Fibroblast of upper back skin (primary cell): ENCODE data around the gene VAV3.
"Not testable (repeated sequence)": the region's sequence is repeated elsewhere in the genome, so short reads cannot be mapped to it uniquely, and the experiment has no call there.

Experiments used
- DNase-seq: peaks from one replicate; pipeline ENCODE4 v3.0.0-alpha.2; 2013

The VAV3 gene

GRCh38 chr1:107965110-107965991 lies at the start of gene VAV3:
TSS of gene VAV3 (minus strand) at chr1:107965180. CDS start at chr1:107964869, 311 bp downstream.
- DNase-seq, result peak; percentile 48

GRCh38 chr1:108012553-108012952 lies 47.6 kb upstream of the VAV3 start:
- DNase-seq, result peak; percentile 18

- DNase-seq, result no peak
Measured at GRCh38 chr1:108011295-108011694, 46.3 kb upstream of the VAV3 start.

- no peak for DNase-seq
Measured at GRCh38 chr1:108010581-108010980, 45.6 kb upstream of the VAV3 start.

GRCh38 chr1:108009603-108010195 lies 44.7 kb upstream of the VAV3 start:
- DNase-seq, result peak; percentile 72

DNA sequence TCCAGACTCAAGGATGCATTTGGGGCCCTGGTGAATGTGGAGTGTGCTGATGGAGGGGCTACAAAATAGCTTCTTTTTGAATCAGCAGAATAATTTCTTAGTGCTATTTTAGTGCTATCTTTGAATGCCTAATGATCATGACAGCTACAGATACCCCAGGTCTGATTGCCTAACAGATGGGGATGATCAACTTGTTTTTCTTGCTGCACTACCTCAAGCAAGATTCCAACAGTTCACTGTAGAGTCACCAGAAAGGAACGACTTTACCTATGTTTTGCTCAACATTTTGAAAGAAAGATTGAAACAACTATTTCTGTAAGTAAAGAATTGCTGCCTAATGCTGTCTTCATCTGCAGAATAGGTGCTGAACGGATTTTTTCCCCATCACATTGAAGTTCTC lies 42.6 kb upstream of the VAV3 start:
- DNase-seq, result no peak

- DNase-seq, result no peak
Measured at GRCh38 chr1:108007070-108007469, 42.1 kb upstream of the VAV3 start.

DNA sequence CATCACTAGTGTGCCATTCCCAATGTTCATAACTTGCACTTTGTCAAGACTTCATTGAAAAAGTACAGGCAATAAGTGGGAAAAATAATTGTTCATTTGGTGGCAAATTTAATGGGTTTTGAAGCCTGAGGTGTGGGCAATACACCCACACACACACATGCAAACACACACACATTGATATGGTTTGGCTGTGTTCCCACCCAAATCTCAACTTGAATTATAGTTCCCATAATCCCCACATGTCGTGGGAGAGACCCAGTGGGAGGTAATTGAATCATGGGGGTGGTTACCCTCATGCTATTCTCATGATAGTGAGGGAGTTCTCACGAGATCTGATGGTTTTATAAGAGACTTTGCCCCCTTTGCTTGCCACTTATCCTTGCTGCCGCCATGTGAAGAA lies 39.9 kb upstream of the VAV3 start:
- DNase-seq, result not testable (repeated sequence)

DNA sequence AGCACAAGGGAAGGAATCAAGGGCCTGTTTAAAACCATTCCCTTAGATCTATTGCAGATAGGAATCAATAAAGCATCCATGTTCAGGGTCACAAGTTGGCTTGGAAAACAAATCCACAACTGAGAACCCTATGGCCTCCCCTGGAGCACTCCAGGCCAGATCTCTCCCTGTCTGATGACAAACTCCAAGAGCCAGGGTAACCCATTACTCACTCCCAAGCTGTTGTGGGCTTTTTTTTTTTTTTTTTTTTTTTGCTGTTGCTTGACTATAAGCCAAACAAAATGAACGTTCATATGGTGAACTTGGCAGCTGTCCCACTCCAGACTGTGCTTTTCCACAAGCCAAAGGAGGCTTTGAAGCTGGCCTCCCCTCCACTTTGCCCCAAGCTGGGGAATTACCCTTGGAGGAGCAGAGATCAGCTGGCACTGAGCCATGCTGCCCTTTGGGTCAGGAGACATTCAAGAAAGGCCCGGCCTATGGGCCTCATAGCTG lies 35.7 kb upstream of the VAV3 start:
- peak; percentile 90 for DNase-seq

- DNase-seq, result no peak
Measured at GRCh38 chr1:108000184-108000583, 35.2 kb upstream of the VAV3 start.

GRCh38 chr1:107997866-107998265 lies 32.9 kb upstream of the VAV3 start:
- DNase-seq, result no peak

- no peak for DNase-seq
Measured at GRCh38 chr1:107993920-107994319, 28.9 kb upstream of the VAV3 start.

GRCh38 chr1:107992347-107992746 lies 27.4 kb upstream of the VAV3 start:
- DNase-seq, result no peak

DNA sequence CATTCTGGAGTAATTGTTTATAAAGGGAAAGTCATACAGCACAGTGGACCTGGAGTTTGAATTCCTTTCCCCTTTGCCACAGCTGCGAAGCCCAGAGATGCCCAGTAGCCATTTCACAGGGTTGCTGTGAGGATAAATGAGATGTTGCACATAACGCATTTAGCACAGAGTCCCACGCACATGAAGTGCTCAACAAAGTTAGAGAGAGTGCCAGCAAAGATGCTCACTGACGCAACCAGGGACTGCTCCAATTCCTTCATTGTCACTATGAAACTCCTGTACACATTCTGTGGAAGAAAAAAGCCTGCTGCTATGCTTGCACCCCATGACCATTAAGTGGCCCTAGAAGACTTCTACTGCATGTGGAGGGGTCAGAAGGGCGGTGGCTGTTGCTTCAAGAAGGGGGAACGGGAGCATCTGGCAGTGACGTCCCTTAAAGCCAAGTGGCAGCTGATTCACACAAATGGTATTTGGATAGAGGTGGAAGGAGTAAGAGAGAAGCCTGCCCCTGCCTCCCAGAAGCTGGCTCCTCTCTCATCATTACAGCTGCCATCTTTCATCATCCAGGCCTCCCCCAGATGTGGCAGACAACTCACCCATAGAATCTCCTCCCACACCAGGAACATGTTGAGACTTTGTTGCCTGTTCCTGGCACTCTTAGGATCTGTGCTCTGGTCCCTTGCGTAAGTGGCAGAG lies 26.5 kb upstream of the VAV3 start:
- DNase-seq, result peak; percentile 50

DNA sequence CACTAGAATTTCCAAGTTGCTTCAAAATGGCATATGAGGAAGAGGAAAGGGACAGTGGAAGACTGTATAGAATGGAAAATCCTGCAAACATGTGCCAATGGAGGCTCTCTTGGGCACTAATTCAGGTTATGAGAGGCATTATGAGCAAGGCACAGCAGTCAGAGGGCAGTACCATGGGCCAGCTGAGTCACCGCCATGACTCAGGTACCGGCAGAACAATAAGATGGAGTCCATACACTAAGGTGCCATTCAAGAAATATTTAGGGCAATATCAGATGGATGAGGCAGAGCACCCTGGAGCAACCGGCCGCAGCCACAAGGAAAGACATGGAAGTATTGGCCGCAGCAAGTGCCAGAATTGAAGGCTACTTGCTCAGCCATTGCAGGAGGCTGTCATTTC lies 25.6 kb upstream of the VAV3 start:
- DNase-seq, result no peak

DNA sequence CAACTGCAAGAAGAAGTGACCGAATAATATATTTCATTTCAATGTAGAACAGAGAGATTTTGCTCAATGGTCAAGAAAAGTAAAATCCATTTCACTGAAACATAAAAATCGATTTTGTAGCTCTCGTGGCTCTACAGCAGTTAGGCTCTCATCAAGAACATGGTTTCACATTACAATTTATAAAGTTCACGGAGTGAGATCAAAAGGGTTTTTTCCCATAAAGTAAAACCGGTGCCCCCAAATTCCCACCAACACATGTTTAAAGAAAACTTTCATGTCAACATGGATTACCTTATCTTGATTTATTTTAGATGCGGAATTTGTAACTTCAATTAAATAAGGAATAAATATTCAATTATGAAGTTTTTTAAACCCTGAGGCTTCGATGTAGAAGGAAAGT lies 16.3 kb upstream of the VAV3 start:
- no peak for DNase-seq

- DNase-seq, result no peak
Measured at GRCh38 chr1:107979926-107980325, 14.9 kb upstream of the VAV3 start.

GRCh38 chr1:107979088-107979487 lies 14.1 kb upstream of the VAV3 start:
- no peak for DNase-seq

DNA sequence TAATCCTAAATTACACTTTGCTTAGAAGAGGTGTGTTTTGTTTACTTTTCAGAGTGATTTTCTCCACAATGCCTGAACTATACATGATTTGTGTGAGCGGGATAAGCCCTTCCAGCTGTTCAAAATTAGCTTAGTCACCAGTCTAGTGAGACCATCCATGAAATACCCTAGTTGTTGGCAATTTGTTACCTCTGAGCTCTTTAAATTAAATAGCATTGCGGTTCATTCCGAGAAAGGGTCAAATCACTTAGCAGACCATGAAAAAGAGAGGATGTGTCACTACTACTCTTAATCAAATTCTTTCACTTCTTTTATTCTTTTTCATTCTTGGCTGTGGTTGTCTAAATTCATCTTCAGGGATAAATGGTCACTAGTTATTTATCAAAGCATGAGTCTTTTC lies 11.9 kb upstream of the VAV3 start:
- DNase-seq, result peak; percentile 87

DNA sequence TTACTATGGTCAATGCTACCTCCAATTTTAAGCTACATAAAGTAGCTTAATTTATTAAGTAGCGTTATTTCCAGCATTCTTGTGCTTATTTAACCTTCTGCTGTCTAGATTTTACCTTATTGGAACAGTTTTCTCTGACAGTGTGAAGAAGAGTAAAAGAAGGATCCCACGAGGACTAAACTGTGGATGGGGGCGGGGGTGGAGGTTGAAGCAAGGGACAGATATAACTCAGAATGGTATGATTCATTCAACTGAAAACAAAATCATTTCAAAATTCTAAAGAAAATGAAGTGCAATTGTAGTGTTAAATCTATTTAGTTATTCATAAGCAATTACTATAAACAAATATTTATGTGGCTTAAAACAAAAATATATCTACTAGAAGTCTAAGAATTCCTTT lies 11.5 kb upstream of the VAV3 start:
- DNase-seq, result no peak

GRCh38 chr1:107975851-107976250 lies 10.9 kb upstream of the VAV3 start:
- DNase-seq, result no peak

DNA sequence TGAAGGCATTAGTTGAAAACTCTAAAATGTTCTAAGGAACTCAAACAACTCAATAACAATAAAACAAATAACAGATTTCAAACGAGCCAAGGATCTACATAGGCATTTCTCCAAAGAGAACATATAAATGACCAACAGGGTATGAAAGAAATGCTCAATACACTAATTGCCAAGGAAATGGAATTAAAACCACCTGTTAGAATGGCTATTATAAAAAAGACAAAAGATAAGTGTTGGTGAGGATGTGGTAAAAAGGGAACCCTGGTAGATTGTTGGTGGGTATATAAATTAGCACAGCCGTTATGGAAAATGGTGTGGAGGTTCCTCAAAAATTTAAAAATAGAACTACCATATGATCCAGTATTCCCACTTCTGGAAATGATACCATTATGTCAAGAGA lies 9.1 kb upstream of the VAV3 start:
- DNase-seq, result no peak

DNA sequence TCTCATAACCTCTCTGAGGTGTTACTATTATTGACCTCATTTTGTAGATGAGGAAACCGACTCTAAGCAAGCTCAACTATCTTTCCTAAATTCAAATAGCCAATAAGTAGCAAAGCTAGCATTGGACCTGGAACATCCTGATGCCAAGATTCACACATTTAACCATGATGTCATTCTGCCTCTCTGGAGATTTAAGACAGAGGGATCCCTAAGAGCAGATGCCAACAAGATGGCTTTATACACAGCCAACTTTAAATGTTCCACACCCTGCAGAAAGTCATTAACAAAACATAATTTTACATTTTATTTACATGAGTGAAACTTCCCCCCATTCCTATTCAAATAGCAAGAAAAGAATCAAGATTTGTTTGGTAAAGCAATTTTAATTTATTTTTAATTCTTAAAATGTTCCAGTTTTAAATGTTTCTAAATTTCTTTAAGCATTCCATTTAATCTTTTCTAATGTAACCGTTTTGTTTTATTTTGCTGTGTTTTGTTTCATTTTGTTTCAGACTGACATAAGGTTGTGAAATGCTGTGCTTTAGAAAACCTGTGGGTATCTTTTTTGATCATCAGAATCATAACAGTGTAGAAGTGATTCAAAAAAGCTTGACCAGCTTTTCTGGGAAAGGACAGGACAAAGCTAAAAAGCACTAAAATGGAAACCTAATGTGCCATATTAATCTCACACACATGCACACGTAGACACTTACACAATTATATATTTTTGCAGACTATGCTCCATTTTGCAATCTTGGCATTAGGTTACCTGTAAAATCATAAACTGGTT lies 7.6 kb upstream of the VAV3 start:
- DNase-seq, result no peak
